GM23338 (cell line): ENCODE measurements around the gene SLC13A3.

Source experiments
- CREB1 ChIP-seq: fragments of 250-450 bp; sonication (Bioruptor Pico); IDR thresholded peaks from 2 replicates; pipeline ENCODE4 v1.5.0; 2020; ENCODE audit warnings: low read depth, mild to moderate bottlenecking, moderate library complexity
- CTCF ChIP-seq, 2 experiments: fragments of 200-600 bp in 1 of 2; sonication (generic) in 1 of 2; conservative IDR thresholded peaks; 2 replicates each; pipeline versions ENCODE4 v1.5.1 to v1.6.1; 2016 to 2017; ENCODE audit warnings: antibody characterized with exemption in 2 of 2, low read depth in 2 of 2, mild to moderate bottlenecking in 2 of 2, moderate library complexity in 1 of 2
- EZH2phosphoT487 ChIP-seq: fragments of 200-600 bp; sonication (generic); IDR thresholded peaks from one replicate; pipeline ENCODE4 v1.8.1; 2018; ENCODE audit warnings: antibody characterized with exemption; ENCODE audit not compliant: unreplicated experiment

GRCh38 chr20:46682063-46682821 is 31.0 kb upstream of the SLC13A3 start:
- no peak for TF ChIP-seq CTCF (conservative IDR thresholded peaks at IDR 0.05; ENCODE audit: low read depth in 2 of 2)
- TF ChIP-seq EZH2phosphoT487: no peak
- TF ChIP-seq CREB1: no peak
